H9 (cell line): ENCODE data around the gene CHEK1. TPM values are rescaled to one million over a fixed set of nuclear protein-coding genes. Genes with fewer than 3 reads are reported as not detected.

Source experiments
- DNase-seq: peaks from one replicate; pipeline ENCODE4 v3.0.0-alpha.2; 2017
- H2AFZ ChIP-seq: one replicate; pipeline ENCODE4 v1.6.1; 2013; ENCODE audit warnings: mild to moderate bottlenecking, low read length, control low read depth, moderate library complexity
- H2AK5ac ChIP-seq: 2 replicates; pipeline ENCODE4 v1.6.1; 2013; ENCODE audit warnings: low read length, control low read depth, mixed read lengths; ENCODE audit not compliant: insufficient read length
- H2BK120ac ChIP-seq: one replicate; pipeline ENCODE4 v1.6.1; 2013; ENCODE audit warnings: low read depth, mild to moderate bottlenecking, low read length, control low read depth, inconsistent platforms; ENCODE audit not compliant: poor library complexity, severe bottlenecking
- H2BK12ac ChIP-seq: 2 replicates; pipeline ENCODE4 v1.6.1; 2013; ENCODE audit warnings: low read length, control low read depth, mixed read lengths, low read depth; ENCODE audit not compliant: insufficient read length
- H2BK15ac ChIP-seq: 2 replicates; pipeline ENCODE4 v1.6.1; 2013; ENCODE audit warnings: low read depth, low read length, control low read depth
- H2BK20ac ChIP-seq: one replicate; pipeline ENCODE4 v1.6.1; 2013; ENCODE audit warnings: low read depth, mild to moderate bottlenecking, low read length, control low read depth, inconsistent platforms; ENCODE audit not compliant: poor library complexity, severe bottlenecking
- H2BK5ac ChIP-seq: 2 replicates; pipeline ENCODE4 v1.6.1; 2013; ENCODE audit warnings: low read length, control low read depth, mixed read lengths; ENCODE audit not compliant: insufficient read length
- H3K14ac ChIP-seq: 2 replicates; pipeline ENCODE4 v1.6.1; 2013; ENCODE audit warnings: low read length, control low read depth; ENCODE audit not compliant: insufficient read depth
- H3K18ac ChIP-seq: 2 replicates; pipeline ENCODE4 v1.6.1; 2013; ENCODE audit warnings: low read depth, mild to moderate bottlenecking, mixed read lengths, low read length, control low read depth; ENCODE audit not compliant: insufficient read length
- H3K23ac ChIP-seq: 2 replicates; pipeline ENCODE4 v1.6.1; 2013; ENCODE audit warnings: low read length, control low read depth, mixed read lengths, low read depth; ENCODE audit not compliant: insufficient read length
- H3K23me2 ChIP-seq: 2 replicates; pipeline ENCODE4 v1.6.1; 2013; ENCODE audit warnings: low read depth, mild to moderate bottlenecking, mixed read lengths, low read length, control low read depth; ENCODE audit not compliant: insufficient read length, poor library complexity, severe bottlenecking
- H3K27ac ChIP-seq: 2 replicates; pipeline ENCODE4 v1.5.1; 2013; ENCODE audit warnings: low read length, control low read depth, mixed read lengths, low read depth; ENCODE audit not compliant: insufficient read length
- H3K27me3 ChIP-seq: 2 replicates; pipeline ENCODE4 v1.6.1; 2013; ENCODE audit warnings: low read length, control low read depth, inconsistent platforms; ENCODE audit not compliant: insufficient read depth
- H3K4ac ChIP-seq: 2 replicates; pipeline ENCODE4 v1.6.1; 2013; ENCODE audit warnings: low read depth, mild to moderate bottlenecking, control low read depth, inconsistent platforms, low read length, moderate library complexity
- H3K4me1 ChIP-seq: 2 replicates; pipeline ENCODE4 v1.6.1; 2013; ENCODE audit warnings: low read length, control low read depth, inconsistent platforms; ENCODE audit not compliant: insufficient read depth
- H3K4me2 ChIP-seq: 2 replicates; pipeline ENCODE4 v1.6.1; 2013; ENCODE audit warnings: low read length, control low read depth, mixed read lengths; ENCODE audit not compliant: insufficient read length, insufficient read depth
- H3K56ac ChIP-seq: 2 replicates; pipeline ENCODE4 v1.6.1; 2013; ENCODE audit warnings: low read depth, mild to moderate bottlenecking, mixed read lengths, low read length, control low read depth; ENCODE audit not compliant: insufficient read length
- H3K79me1 ChIP-seq: 2 replicates; pipeline ENCODE4 v1.6.1; 2013; ENCODE audit warnings: low read depth, mild to moderate bottlenecking, moderate library complexity, low read length, control low read depth, inconsistent platforms; ENCODE audit not compliant: insufficient read depth, poor library complexity, severe bottlenecking
- H3K79me2 ChIP-seq: 2 replicates; pipeline ENCODE4 v1.6.1; 2013; ENCODE audit warnings: low read length, control low read depth, inconsistent platforms; ENCODE audit not compliant: insufficient read depth
- H3K9ac ChIP-seq: 2 replicates; pipeline ENCODE4 v1.6.1; 2013; ENCODE audit warnings: low read length, control low read depth, mixed read lengths; ENCODE audit not compliant: insufficient read length; ENCODE audit errors: extremely low read depth
- H3K9me3 ChIP-seq: one replicate; pipeline ENCODE4 v1.6.1; 2013; ENCODE audit warnings: low read depth, low read length, inconsistent platforms; ENCODE audit not compliant: control insufficient read depth
- H3T11ph ChIP-seq: one replicate; pipeline ENCODE4 v1.6.1; 2013; ENCODE audit warnings: mild to moderate bottlenecking, low read length, control low read depth, inconsistent platforms
- H4K20me1 ChIP-seq: one replicate; pipeline ENCODE4 v1.6.1; 2013; ENCODE audit not compliant: control insufficient read depth, insufficient read length, insufficient read depth
- H4K5ac ChIP-seq: 2 replicates; pipeline ENCODE4 v1.6.1; 2013; ENCODE audit warnings: low read depth, mild to moderate bottlenecking, mixed read lengths, low read length, control low read depth; ENCODE audit not compliant: insufficient read length
- H4K8ac ChIP-seq: replicated peaks from 2 replicates; pipeline ENCODE4 v1.6.1; 2013; ENCODE audit warnings: low read length, control low read depth, mixed read lengths, low read depth; ENCODE audit not compliant: insufficient read length
- H4K91ac ChIP-seq: 2 replicates; pipeline ENCODE4 v1.6.1; 2013; ENCODE audit warnings: low read depth, mild to moderate bottlenecking, moderate library complexity, mixed read lengths, low read length, control low read depth; ENCODE audit not compliant: insufficient read length
- H3K27ac Mint-ChIP-seq, 3 experiments: 2 replicates in 2 of 3; 3 replicates in 1 of 3; pipeline ENCODE4 v1.8.0; 2020 to 2021; ENCODE audit warnings: mixed read lengths in 3 of 3, mild to moderate bottlenecking in 1 of 3, moderate library complexity in 1 of 3
- H3K27me3 Mint-ChIP-seq: 2 replicates; pipeline ENCODE4 v1.8.0; 2021; ENCODE audit warnings: low read depth, mild to moderate bottlenecking, moderate library complexity, mixed read lengths
- H3K36me3 Mint-ChIP-seq, 3 experiments: 2 replicates in 2 of 3; 3 replicates in 1 of 3; pipeline ENCODE4 v1.8.0; 2020 to 2021; ENCODE audit warnings: low read depth in 3 of 3, mixed read lengths in 3 of 3; ENCODE audit not compliant: insufficient read depth in 1 of 3
- H3K4me1 Mint-ChIP-seq, 2 experiments: 2 replicates each; pipeline ENCODE4 v1.8.0; 2020; ENCODE audit warnings: mixed read lengths in 2 of 2
- H3K4me3 Mint-ChIP-seq, 2 experiments: 2 replicates in 1 of 2; 3 replicates in 1 of 2; pipeline ENCODE4 v1.8.0; 2020 to 2021; ENCODE audit warnings: mild to moderate bottlenecking in 2 of 2, mixed read lengths in 2 of 2, moderate library complexity in 1 of 2
- H3K9me3 Mint-ChIP-seq, 2 experiments: 2 replicates in 1 of 2; 3 replicates in 1 of 2; pipeline ENCODE4 v1.8.0; 2020; ENCODE audit warnings: mild to moderate bottlenecking in 2 of 2, mixed read lengths in 2 of 2, moderate library complexity in 1 of 2
- CTCF ChIP-seq: fragments of 200-600 bp; sonication (generic); conservative IDR thresholded peaks from 3 replicates; pipeline ENCODE4 v1.8.0; 2021; ENCODE audit warnings: antibody characterized with exemption, mild to moderate bottlenecking
- WGBS: extraction: QIAGEN DNeasy Blood & Tissue Kit; methylation state at CpG from one replicate; pipeline ENCODE4 v1.1.7; 2013; ENCODE audit warnings: missing lambda C conversion rate, low lambda C conversion rate, mixed read lengths; ENCODE audit not compliant: insufficient read length; ENCODE audit errors: extremely low coverage; 5-methylcytosine and 5-hydroxymethylcytosine counted together
- total RNA-seq: library from RNA; stranded (reverse); gene quantifications from 2 replicates; pipeline ENCODE4 v1.2.1, GENCODE V29; 2021

The CHEK1 gene
- total RNA-seq, 1 experiment from 2014 or later: 126 TPM

- peaks cover 7% of the 10 kb centered on the region in 2 experiments for H3K4me1 Mint-ChIP-seq
Observed at GRCh38 chr11:125621995-125622394, 3.0 kb upstream of the CHEK1 start.

More at GRCh38 chr11:125621995-125622394, 3.0 kb upstream of the CHEK1 start:
- Histone ChIP-seq H4K20me1 (no peaks in the 10 kb centered on the region), H3K9me3 (no peaks in the 10 kb centered on the region), H3K14ac (no peak overlapping the region), H4K91ac (no peak overlapping the region), H2BK5ac (no peak overlapping the region), H2BK120ac (no peak overlapping the region), H3K56ac (no peak overlapping the region), H2BK20ac (no peak overlapping the region), H3K27me3 (no peaks in the 10 kb centered on the region), H3K4me2 (no peak overlapping the region), H2AK5ac (no peak overlapping the region), H4K8ac (no peak overlapping the region), H3K79me1 (no peaks in the 10 kb centered on the region), H3T11ph (no peak overlapping the region), H3K4ac (no peak overlapping the region), H3K27ac (no peak overlapping the region), H3K18ac (no peak overlapping the region), H4K5ac (no peak overlapping the region), H3K23ac (no peak overlapping the region), H2AFZ (no peak overlapping the region), H3K23me2 (no peaks in the 10 kb centered on the region), H3K4me1 (no peaks in the 10 kb centered on the region), H3K79me2 (peaks cover 2% of the 10 kb centered on the region; the same call in 1 of the 2 replicates), H2BK12ac (no peak overlapping the region), H2BK15ac (no peak overlapping the region), H3K9ac (no peak overlapping the region)
- H3K27ac Mint-ChIP-seq: no peak overlapping the region
- no peaks in the 10 kb centered on the region for H3K9me3 Mint-ChIP-seq
- TF ChIP-seq CTCF: no peak
- no peaks in the 10 kb centered on the region for H3K27me3 Mint-ChIP-seq
- H3K36me3 Mint-ChIP-seq: peaks cover 13 to 54% (median 46%) of the 10 kb centered on the region in 3 experiments
- no peak overlapping the region for H3K4me3 Mint-ChIP-seq
- WGBS: no CpG with 5 or more reads among the region's 2 CpGs
- no peak for DNase-seq
